GM19438 (cell line): ENCODE results near the gene HOXC11.

ENCODE experiments used
- ATAC-seq: cut with Tn5 transposase; IDR thresholded peaks from one replicate; pipeline ENCODE4 v1.9.1; 2021; ENCODE audit warnings: low read depth; ENCODE audit not compliant: unreplicated experiment

The HOXC11 gene

GRCh38 chr12:54019091-54019811 lies 46.3 kb downstream of the HOXC11 start:
- ATAC-seq, result no peak

- ATAC-seq, result no peak
These were observed 47.1 kb downstream of the HOXC11 start for GRCh38 chr12:54019924-54020590.

- ATAC-seq, result no peak
These were observed 47.9 kb downstream of the HOXC11 start for GRCh38 chr12:54020591-54021405.

GRCh38 chr12:54021432-54022013 lies 48.6 kb downstream of the HOXC11 start:
- no peak for ATAC-seq

GRCh38 chr12:54022960-54023884 lies 50.3 kb downstream of the HOXC11 start:
- ATAC-seq, result no peak

- ATAC-seq, result no peak
These were observed 51.2 kb downstream of the HOXC11 start for GRCh38 chr12:54024127-54024526.

GRCh38 chr12:54024581-54025305 lies 51.8 kb downstream of the HOXC11 start:
- no peak for ATAC-seq

- ATAC-seq, result no peak
These were observed 52.8 kb downstream of the HOXC11 start for GRCh38 chr12:54025499-54026405.

- ATAC-seq, result no peak
These were observed 53.9 kb downstream of the HOXC11 start for GRCh38 chr12:54026640-54027441.
